ENCODE data around the gene CXCL16.

The CXCL16 gene

GRCh38 chr17:4710693-4711634 lies 28.8 kb downstream of the CXCL16 start:
- no peak; the same call in 1 of the 2 replicates for TF ChIP-seq TAF1 (IDR thresholded peaks at IDR 0.05; ENCODE audit: low read depth)
- TF ChIP-seq EP300 (IDR thresholded peaks at IDR 0.05; ENCODE audit: borderline replicate concordance), result 0 out of 2 replicates have a peak, but pooled peaks have one; percentile 4

GRCh38 chr17:4709794-4710692 lies 29.7 kb downstream of the CXCL16 start, which contains the start of gene ARRB2:
Gene ARRB2 (plus strand): TSS chr17:4710632. CDS start chr17:4710722, 90 bp downstream.
- peak; percentile 67; the same call in 1 of the 2 replicates for TF ChIP-seq USF1 (IDR thresholded peaks at IDR 0.05)
- peak; percentile 52; the same call in 1 of the 2 replicates for TF ChIP-seq RAD21 (IDR thresholded peaks at IDR 0.05; ENCODE audit: low read depth)
- TF ChIP-seq TCF12 (IDR thresholded peaks at IDR 0.05; ENCODE audit: low read depth), result no peak
- TF ChIP-seq NFIC (IDR thresholded peaks at IDR 0.05), result no peak
- no peak for TF ChIP-seq FOXM1 (IDR thresholded peaks at IDR 0.05; ENCODE audit: borderline replicate concordance, low read depth)
- TF ChIP-seq EP300 (IDR thresholded peaks at IDR 0.05; ENCODE audit: borderline replicate concordance), result 0 out of 2 replicates have a peak, but pooled peaks have one; percentile 1
- peak; percentile 62 for TF ChIP-seq TEAD4 (IDR thresholded peaks at IDR 0.05)
- TF ChIP-seq YY1 (IDR thresholded peaks at IDR 0.05; ENCODE audit: low read depth), result no peak
- no peak for TF ChIP-seq CREB1 (IDR thresholded peaks at IDR 0.05; ENCODE audit: low read depth)
- no peak for TF ChIP-seq EGR1 (IDR thresholded peaks at IDR 0.05)
- TF ChIP-seq TAF1 (IDR thresholded peaks at IDR 0.05; ENCODE audit: low read depth), result peak; percentile 29; the same call in 1 of the 2 replicates
- TF ChIP-seq REST (IDR thresholded peaks at IDR 0.05; ENCODE audit: low read depth), result no peak
- TF ChIP-seq MAX (IDR thresholded peaks at IDR 0.05), result peak; percentile 88
- TF ChIP-seq CEBPB (IDR thresholded peaks at IDR 0.05), result no peak
- no peak for TF ChIP-seq ZBTB7A (IDR thresholded peaks at IDR 0.05; ENCODE audit: low read depth)

GRCh38 chr17:4708436-4708835 lies 31.3 kb downstream of the CXCL16 start:
- TF ChIP-seq REST (IDR thresholded peaks at IDR 0.05; ENCODE audit: low read depth), result no peak
- no peak for TF ChIP-seq NFIC (IDR thresholded peaks at IDR 0.05)
- no peak for TF ChIP-seq TCF12 (IDR thresholded peaks at IDR 0.05; ENCODE audit: low read depth)
- TF ChIP-seq ZBTB7A (IDR thresholded peaks at IDR 0.05; ENCODE audit: low read depth), result no peak
- no peak for TF ChIP-seq USF1 (IDR thresholded peaks at IDR 0.05)
- no peak for TF ChIP-seq FOXM1 (IDR thresholded peaks at IDR 0.05; ENCODE audit: borderline replicate concordance, low read depth)
- no peak for TF ChIP-seq EP300 (IDR thresholded peaks at IDR 0.05; ENCODE audit: borderline replicate concordance)
- TF ChIP-seq YY1 (IDR thresholded peaks at IDR 0.05; ENCODE audit: low read depth), result no peak

- TF ChIP-seq TEAD4 (IDR thresholded peaks at IDR 0.05), result no peak
- TF ChIP-seq NFIC (IDR thresholded peaks at IDR 0.05), result no peak
- TF ChIP-seq REST (IDR thresholded peaks at IDR 0.05; ENCODE audit: low read depth), result no peak
- TF ChIP-seq TAF1 (IDR thresholded peaks at IDR 0.05; ENCODE audit: low read depth), result no peak
- no peak for TF ChIP-seq CEBPB (IDR thresholded peaks at IDR 0.05)
- no peak for TF ChIP-seq EGR1 (IDR thresholded peaks at IDR 0.05)
- TF ChIP-seq USF1 (IDR thresholded peaks at IDR 0.05), result no peak
- no peak for TF ChIP-seq TCF12 (IDR thresholded peaks at IDR 0.05; ENCODE audit: low read depth)
- no peak for TF ChIP-seq RAD21 (IDR thresholded peaks at IDR 0.05; ENCODE audit: low read depth)
- no peak for TF ChIP-seq FOXM1 (IDR thresholded peaks at IDR 0.05; ENCODE audit: borderline replicate concordance, low read depth)
- TF ChIP-seq EP300 (IDR thresholded peaks at IDR 0.05; ENCODE audit: borderline replicate concordance), result no peak
- no peak for TF ChIP-seq YY1 (IDR thresholded peaks at IDR 0.05; ENCODE audit: low read depth)
- no peak for TF ChIP-seq CREB1 (IDR thresholded peaks at IDR 0.05; ENCODE audit: low read depth)
- no peak for TF ChIP-seq MAX (IDR thresholded peaks at IDR 0.05)
Observed at GRCh38 chr17:4706121-4706520, 33.6 kb downstream of the CXCL16 start.
